ENCODE results near the gene GPR39. TPM values are rescaled to one million over a fixed set of nuclear protein-coding genes. Genes with fewer than 3 reads are reported as not detected.

GPR39 gene
- total and polyA plus RNA-seq, 12 donors = 0.04 TPM; not detected in 11

- intact Hi-C loops (cut with DNase I) = no loop called here
- WGBS, 2 donors = 70 to 75% methylated on average over 9 of the region's 9 CpGs
Observed at GRCh38 chr2:132468821-132469675, 52.4 kb downstream of the GPR39 start.

GRCh38 chr2:132470746-132471145 lies 54.1 kb downstream of the GPR39 start:
- 67 to 83% methylated on average over 2 of the region's 2 CpGs for WGBS, 2 donors
- intact Hi-C loops (cut with DNase I) = no loop called here

More at GRCh38 chr2:132468821-132469675, 52.4 kb downstream of the GPR39 start:
- Histone ChIP-seq H3K4me3 (no peak overlapping the region), H3K27ac (no peak overlapping the region), H3K36me3 (no peaks in the 10 kb centered on the region), H3K9me3 (peaks cover 0 to 75% (median 24%) of the 10 kb centered on the region in 11 donors), H3K4me1 (no peaks in the 10 kb centered on the region), H3K27me3 (no peaks in the 10 kb centered on the region)
- no peak for ATAC-seq
- no peak for DNase-seq
- no peak for TF ChIP-seq CTCF (IDR thresholded peaks at IDR 0.05)

GRCh38 chr2:132473174-132473883 lies 56.7 kb downstream of the GPR39 start:
- H3K4me3 ChIP-seq = no peak overlapping the region
- no peak overlapping the region for H3K27ac ChIP-seq
- no peaks in the 10 kb centered on the region for H3K36me3 ChIP-seq
- no peaks in the 10 kb centered on the region for H3K4me1 ChIP-seq
- WGBS, 2 donors = 53 to 61% methylated on average over 2 of the region's 2 CpGs
- no peaks in the 10 kb centered on the region for H3K27me3 ChIP-seq
- TF ChIP-seq CTCF (IDR thresholded peaks at IDR 0.05) = no peak
- DNase-seq = no peak
- intact Hi-C loops (cut with DNase I) = no loop called here
- no peak for ATAC-seq
- H3K9me3 ChIP-seq = peaks cover 0 to 37% (median 0%) of the 10 kb centered on the region in 11 donors

More at GRCh38 chr2:132470746-132471145, 54.1 kb downstream of the GPR39 start:
- Histone ChIP-seq H3K36me3 (no peaks in the 10 kb centered on the region), H3K9me3 (peaks cover 0 to 63% (median 18%) of the 10 kb centered on the region in 11 donors), H3K4me3 (no peak overlapping the region), H3K4me1 (no peaks in the 10 kb centered on the region), H3K27me3 (no peaks in the 10 kb centered on the region), H3K27ac (no peak overlapping the region)
- DNase-seq (no peak), ATAC-seq (no peak)
- no peak for TF ChIP-seq CTCF (IDR thresholded peaks at IDR 0.05)

- no peak overlapping the region for H3K27ac ChIP-seq
- H3K27me3 ChIP-seq = no peaks in the 10 kb centered on the region
- no peak for TF ChIP-seq CTCF (IDR thresholded peaks at IDR 0.05)
- H3K4me3 ChIP-seq = no peak overlapping the region
- H3K9me3 ChIP-seq = peaks cover 0 to 24% (median 0%) of the 10 kb centered on the region in 11 donors
- DNase-seq (no peak), ATAC-seq (no peak)
- intact Hi-C loops (cut with DNase I) = no loop called here
- H3K36me3 ChIP-seq = no peaks in the 10 kb centered on the region
- no peaks in the 10 kb centered on the region for H3K4me1 ChIP-seq
- WGBS, 2 donors = 89 to 92% methylated on average over 2 of the region's 2 CpGs
Observed at GRCh38 chr2:132475615-132476014, 59.0 kb downstream of the GPR39 start.

All from heart right ventricle (tissue), 16 donors.